ENCODE measurements around the gene MYOZ3.

DNA sequence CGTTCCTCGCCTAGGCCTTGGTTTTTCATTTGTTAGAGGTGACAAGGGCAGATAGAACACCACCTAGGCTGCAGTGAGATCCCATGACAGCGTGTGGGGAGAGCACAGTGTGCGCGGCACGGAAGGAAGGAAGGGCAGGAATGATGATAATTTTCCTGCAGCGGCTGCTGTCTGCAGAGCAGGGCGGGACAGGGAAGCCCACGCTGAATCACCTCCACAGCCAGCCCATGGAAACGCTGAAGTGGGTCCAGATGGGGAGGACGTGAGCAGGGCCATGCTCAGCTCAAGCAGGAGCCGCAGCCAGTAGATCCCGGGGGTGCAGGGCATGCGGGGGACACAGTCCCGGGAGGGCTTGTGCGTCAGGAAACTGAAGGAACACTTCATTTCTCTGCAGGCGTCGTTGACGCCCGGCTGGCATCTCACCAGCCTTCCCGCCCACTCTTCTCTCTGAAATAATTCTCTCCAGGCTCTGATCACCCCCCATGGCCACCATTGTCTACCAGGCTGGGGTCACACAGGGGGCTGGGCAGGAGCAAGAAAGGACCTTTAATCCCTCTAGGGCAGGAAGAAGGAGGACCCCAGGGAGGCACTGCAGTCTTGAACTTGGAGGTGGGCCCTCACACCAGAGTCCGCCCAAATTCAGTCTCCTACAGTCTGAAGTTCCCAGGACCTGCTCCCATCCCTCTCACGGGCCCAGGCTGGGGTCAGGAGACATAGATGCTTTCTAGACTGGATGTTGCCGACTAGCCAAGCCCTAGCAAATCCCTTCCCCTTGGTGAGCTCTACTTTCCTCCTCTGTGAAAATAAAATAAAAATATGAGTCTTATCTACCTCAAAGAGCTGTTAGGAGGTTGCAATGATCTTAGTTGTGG is 41.5 kb upstream of the MYOZ3 start:
- TF ChIP-seq NRF1 (IDR thresholded peaks at IDR 0.05; ENCODE audit: low read depth, low read length), result no peak
- TF ChIP-seq, protein P1, sequence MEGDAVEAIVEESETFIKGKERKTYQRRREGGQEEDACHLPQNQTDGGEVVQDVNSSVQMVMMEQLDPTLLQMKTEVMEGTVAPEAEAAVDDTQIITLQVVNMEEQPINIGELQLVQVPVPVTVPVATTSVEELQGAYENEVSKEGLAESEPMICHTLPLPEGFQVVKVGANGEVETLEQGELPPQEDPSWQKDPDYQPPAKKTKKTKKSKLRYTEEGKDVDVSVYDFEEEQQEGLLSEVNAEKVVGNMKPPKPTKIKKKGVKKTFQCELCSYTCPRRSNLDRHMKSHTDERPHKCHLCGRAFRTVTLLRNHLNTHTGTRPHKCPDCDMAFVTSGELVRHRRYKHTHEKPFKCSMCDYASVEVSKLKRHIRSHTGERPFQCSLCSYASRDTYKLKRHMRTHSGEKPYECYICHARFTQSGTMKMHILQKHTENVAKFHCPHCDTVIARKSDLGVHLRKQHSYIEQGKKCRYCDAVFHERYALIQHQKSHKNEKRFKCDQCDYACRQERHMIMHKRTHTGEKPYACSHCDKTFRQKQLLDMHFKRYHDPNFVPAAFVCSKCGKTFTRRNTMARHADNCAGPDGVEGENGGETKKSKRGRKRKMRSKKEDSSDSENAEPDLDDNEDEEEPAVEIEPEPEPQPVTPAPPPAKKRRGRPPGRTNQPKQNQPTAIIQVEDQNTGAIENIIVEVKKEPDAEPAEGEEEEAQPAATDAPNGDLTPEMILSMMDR (IDR thresholded peaks at IDR 0.05), result no peak
- TF ChIP-seq POLR2AphosphoS5 (IDR thresholded peaks at IDR 0.05; ENCODE audit: low read depth, low read length), result no peak
- no peak for TF ChIP-seq TAF1 (IDR thresholded peaks at IDR 0.05; ENCODE audit: borderline replicate concordance, low read depth, low read length)
- no peak for TF ChIP-seq JUND (IDR thresholded peaks at IDR 0.05)
- TF ChIP-seq GABPA (IDR thresholded peaks at IDR 0.05; ENCODE audit: low read depth), result no peak
- no peak for TF ChIP-seq TCF12 (IDR thresholded peaks at IDR 0.05)
- TF ChIP-seq, protein P2, sequence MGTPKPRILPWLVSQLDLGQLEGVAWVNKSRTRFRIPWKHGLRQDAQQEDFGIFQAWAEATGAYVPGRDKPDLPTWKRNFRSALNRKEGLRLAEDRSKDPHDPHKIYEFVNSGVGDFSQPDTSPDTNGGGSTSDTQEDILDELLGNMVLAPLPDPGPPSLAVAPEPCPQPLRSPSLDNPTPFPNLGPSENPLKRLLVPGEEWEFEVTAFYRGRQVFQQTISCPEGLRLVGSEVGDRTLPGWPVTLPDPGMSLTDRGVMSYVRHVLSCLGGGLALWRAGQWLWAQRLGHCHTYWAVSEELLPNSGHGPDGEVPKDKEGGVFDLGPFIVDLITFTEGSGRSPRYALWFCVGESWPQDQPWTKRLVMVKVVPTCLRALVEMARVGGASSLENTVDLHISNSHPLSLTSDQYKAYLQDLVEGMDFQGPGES (IDR thresholded peaks at IDR 0.05; ENCODE audit: low read depth, low read length), result no peak
- TF ChIP-seq SIN3A (IDR thresholded peaks at IDR 0.05; ENCODE audit: borderline replicate concordance, low read depth, low read length), result no peak
- TF ChIP-seq RCOR1 (IDR thresholded peaks at IDR 0.05; ENCODE audit: low read length), result no peak
- TF ChIP-seq RFX5 (IDR thresholded peaks at IDR 0.05; ENCODE audit: low read length), result no peak
- TF ChIP-seq FOXM1 (IDR thresholded peaks at IDR 0.05; ENCODE audit: low read depth), result no peak
- TF ChIP-seq, protein P3, sequence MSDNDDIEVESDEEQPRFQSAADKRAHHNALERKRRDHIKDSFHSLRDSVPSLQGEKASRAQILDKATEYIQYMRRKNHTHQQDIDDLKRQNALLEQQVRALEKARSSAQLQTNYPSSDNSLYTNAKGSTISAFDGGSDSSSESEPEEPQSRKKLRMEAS (IDR thresholded peaks at IDR 0.05; ENCODE audit: low read depth), result no peak
- no peak for TF ChIP-seq NFIC (IDR thresholded peaks at IDR 0.05; ENCODE audit: borderline replicate concordance)
